OCI-LY1 (cell line): ENCODE results near the gene NLGN3.

Experiments
- H2AFZ ChIP-seq: fragments of 200-600 bp; sonication (generic), shearing (Covaris generic); 2 replicates; pipeline ENCODE4 v1.6.0; 2014; ENCODE audit warnings: antibody characterized with exemption, mild to moderate bottlenecking, low read length
- H3F3A ChIP-seq: fragments of 200-600 bp; sonication (generic), shearing (Covaris generic); 2 replicates; pipeline ENCODE4 v1.6.0; 2014; ENCODE audit warnings: mild to moderate bottlenecking, antibody characterized with exemption, low read length, moderate library complexity; ENCODE audit not compliant: insufficient read depth
- H3K27ac ChIP-seq: fragments of 200-600 bp; sonication (generic); 2 replicates; pipeline ENCODE4 v1.5.1; 2014; ENCODE audit warnings: low read length, mixed run types, mild to moderate bottlenecking, low read depth; ENCODE audit not compliant: poor library complexity, severe bottlenecking
- H3K27me3 ChIP-seq: fragments of 200-600 bp; sonication (generic); 2 replicates; pipeline ENCODE4 v1.6.0; 2014; ENCODE audit warnings: antibody characterized with exemption, mild to moderate bottlenecking, low read length, moderate library complexity; ENCODE audit not compliant: insufficient read depth
- H3K36me3 ChIP-seq: fragments of 200-600 bp; sonication (generic); 2 replicates; pipeline ENCODE4 v1.6.1; 2014; ENCODE audit warnings: mild to moderate bottlenecking, antibody characterized with exemption, low read length, moderate library complexity, mixed read lengths; ENCODE audit not compliant: insufficient read depth
- H3K4me1 ChIP-seq: fragments of 200-600 bp; sonication (generic); 2 replicates; pipeline ENCODE4 v1.5.1; 2014; ENCODE audit warnings: mild to moderate bottlenecking, low read length, moderate library complexity; ENCODE audit not compliant: insufficient read depth, severe bottlenecking
- H3K4me2 ChIP-seq: fragments of 200-600 bp; sonication (generic), shearing (Covaris generic); 2 replicates; pipeline ENCODE4 v1.6.1; 2014; ENCODE audit warnings: low read length
- H3K4me3 ChIP-seq: fragments of 200-600 bp; sonication (generic); 2 replicates; pipeline ENCODE4 v1.5.1; 2014; ENCODE audit warnings: low read length, low read depth, mild to moderate bottlenecking, mixed read lengths; ENCODE audit not compliant: poor library complexity, severe bottlenecking
- H3K79me2 ChIP-seq: fragments of 200-600 bp; shearing (Covaris generic); 2 replicates; pipeline ENCODE4 v1.6.1; 2016; ENCODE audit warnings: mixed run types, low read length, mixed read lengths; ENCODE audit not compliant: insufficient read depth
- H3K9ac ChIP-seq: fragments of 200-600 bp; sonication (generic), shearing (Covaris generic); 2 replicates; pipeline ENCODE4 v1.6.1; 2014; ENCODE audit warnings: mild to moderate bottlenecking, low read length, mixed read lengths
- H3K9me2 ChIP-seq: fragments of 200-600 bp; sonication (generic), shearing (Covaris generic); 2 replicates; pipeline ENCODE4 v1.6.1; 2014; ENCODE audit warnings: low read depth, mild to moderate bottlenecking, low read length, mixed read lengths
- H3K9me3 ChIP-seq: fragments of 200-600 bp; shearing (Covaris generic); 2 replicates; pipeline ENCODE4 v1.6.1; 2014; ENCODE audit warnings: low read length, mixed read lengths
- H4K20me1 ChIP-seq: fragments of 200-600 bp; sonication (generic), shearing (Covaris generic); 2 replicates; pipeline ENCODE4 v1.6.0; 2016; ENCODE audit warnings: mild to moderate bottlenecking, low read length; ENCODE audit not compliant: insufficient read depth
- CTCF ChIP-seq: fragments of 200-600 bp; sonication (generic), shearing (Covaris generic); IDR thresholded peaks from 2 replicates; pipeline ENCODE4 v1.5.1; 2017; ENCODE audit warnings: mild to moderate bottlenecking, antibody characterized with exemption, low read length, moderate library complexity, mixed read lengths
- EZH2 ChIP-seq: fragments of 200-600 bp; sonication (generic), shearing (Covaris generic); IDR thresholded peaks from 2 replicates; pipeline ENCODE4 v1.8.0; 2017; ENCODE audit warnings: borderline replicate concordance, mixed run types, mild to moderate bottlenecking, antibody characterized with exemption, low read length, moderate library complexity, mixed read lengths

NLGN3 gene

GRCh38 chrX:71195964-71196649, 51.5 kb downstream of the NLGN3 start:
- H2AFZ ChIP-seq = no peak overlapping the region
- H3K27me3 ChIP-seq = no peaks in the 10 kb centered on the region
- peak overlapping the region; percentile 66 for H3K9ac ChIP-seq
- H3K27ac ChIP-seq = peak overlapping the region; percentile 62
- peaks cover 24% of the 10 kb centered on the region for H3K4me1 ChIP-seq
- no peak for TF ChIP-seq EZH2
- TF ChIP-seq CTCF = no peak
- no peaks in the 10 kb centered on the region for H4K20me1 ChIP-seq
- H3F3A ChIP-seq = no peaks in the 10 kb centered on the region
- H3K4me2 ChIP-seq = peak overlapping the region; percentile 62
- H3K9me2 ChIP-seq = no peaks in the 10 kb centered on the region
- no peaks in the 10 kb centered on the region for H3K9me3 ChIP-seq
- H3K4me3 ChIP-seq = peak overlapping the region; percentile 61
- no peaks in the 10 kb centered on the region for H3K79me2 ChIP-seq
- no peaks in the 10 kb centered on the region for H3K36me3 ChIP-seq

- Histone ChIP-seq H3K4me3 (peak overlapping the region; percentile 61), H3K9me2 (no peaks in the 10 kb centered on the region), H3F3A (no peaks in the 10 kb centered on the region), H3K27me3 (no peaks in the 10 kb centered on the region), H3K79me2 (no peaks in the 10 kb centered on the region), H3K9me3 (no peaks in the 10 kb centered on the region), H3K4me2 (peak overlapping the region; percentile 62), H3K27ac (peak overlapping the region; percentile 46), H2AFZ (0 out of 2 replicates have a peak overlapping the region, but pooled peaks have one; percentile 21), H3K4me1 (peaks cover 24% of the 10 kb centered on the region), H3K36me3 (no peaks in the 10 kb centered on the region), H4K20me1 (no peaks in the 10 kb centered on the region), H3K9ac (peak overlapping the region; percentile 66)
- TF ChIP-seq CTCF (no peak), EZH2 (no peak)
These were observed 53.4 kb downstream of the NLGN3 start for GRCh38 chrX:71198066-71198465.

GRCh38 chrX:71199252-71200008, 54.8 kb downstream of the NLGN3 start:
- H3K79me2 ChIP-seq = no peaks in the 10 kb centered on the region
- peaks cover 24% of the 10 kb centered on the region for H3K4me1 ChIP-seq
- no peaks in the 10 kb centered on the region for H3K27me3 ChIP-seq
- no peak overlapping the region for H2AFZ ChIP-seq
- no peaks in the 10 kb centered on the region for H3K9me3 ChIP-seq
- no peaks in the 10 kb centered on the region for H3F3A ChIP-seq
- no peak overlapping the region for H3K4me2 ChIP-seq
- no peaks in the 10 kb centered on the region for H3K9me2 ChIP-seq
- no peak overlapping the region for H3K4me3 ChIP-seq
- H3K27ac ChIP-seq = no peak overlapping the region
- H3K9ac ChIP-seq = no peak overlapping the region
- no peaks in the 10 kb centered on the region for H4K20me1 ChIP-seq
- TF ChIP-seq CTCF = no peak
- TF ChIP-seq EZH2 = no peak
- no peaks in the 10 kb centered on the region for H3K36me3 ChIP-seq
